Measurements from ENCODE around the gene PROK1. TPM values are rescaled to one million over a fixed set of nuclear protein-coding genes. Genes with fewer than 3 reads are reported as not detected.

Gene PROK1
- total and polyA plus RNA-seq, 2 donors (not counting 1 experiment from before 2014, with no cell fraction given) = not detected

- intact Hi-C loops (cut with micrococcal nuclease) = no loop called here
- Mint-ChIP-seq H3K27me3 (peaks cover 25% of the 10 kb centered on the region), H3K4me3 (no peak overlapping the region), H3K27ac (no peak overlapping the region), H3K4me1 (no peaks in the 10 kb centered on the region), H3K9me3 (ENCODE audit: insufficient read depth) (no peaks in the 10 kb centered on the region)
- Histone ChIP-seq H2AFZ (ENCODE audit: insufficient read depth, low read depth, low read length, poor library complexity, severe bottlenecking) (no peak overlapping the region), H3K9me3 (ENCODE audit: control extremely low read depth in 1 of 3, control insufficient read depth in 2 of 3, insufficient read depth in 1 of 3, low read length in 2 of 3) (no peaks in the 10 kb centered on the region), H3K36me3 (replicated peaks in 1 of 2; ENCODE audit: control extremely low read depth in 1 of 2, control insufficient read depth in 1 of 2, extremely low read depth in 1 of 2, insufficient read depth in 2 of 2, low read length in 1 of 2) (no peaks in the 10 kb centered on the region), H3K4me1 (ENCODE audit: control insufficient read depth in 2 of 2, insufficient read depth in 2 of 2, low read length in 2 of 2) (no peaks in the 10 kb centered on the region), H3K4me2 (replicated peaks; ENCODE audit: low read depth, low read length, poor library complexity, severe bottlenecking) (no peak overlapping the region), H3K27me3 (replicated peaks in 1 of 4; ENCODE audit: control extremely low read depth in 1 of 4, control insufficient read depth in 3 of 4, insufficient read depth in 4 of 4, low read length in 3 of 4) (peaks cover 0 to 7% (median 2%) of the 10 kb centered on the region in 4 experiments), H4K20me1 (ENCODE audit: control insufficient read depth, insufficient read depth, low read length, poor library complexity, severe bottlenecking) (no peaks in the 10 kb centered on the region), H3K4me3 (ENCODE audit: control extremely low read depth in 1 of 5, extremely low read depth in 1 of 5, insufficient read depth in 1 of 5, low read depth in 2 of 5, low read length in 4 of 5) (no peak overlapping the region), H3K79me2 (ENCODE audit: control insufficient read depth, insufficient read depth, low read length) (no peaks in the 10 kb centered on the region), H3K9ac (ENCODE audit: low read length) (no peak overlapping the region), H3K27ac (ENCODE audit: low read length in 2 of 2) (no peak overlapping the region)
- ChIA-PET POLR2A (no interaction called here), CTCF (interaction anchor here (2.1 kb wide), 1 partner anchor 8 kb away, joined by 7 read pairs; no protein-coding TSS in a partner anchor)
- WGBS (ENCODE audit: insufficient coverage) = 88% methylated on average over 6 of the region's 8 CpGs
- ATAC-seq (ENCODE audit: low read depth) (no peak), DNase-seq (no peak)
- TF ChIP-seq CTCF (IDR thresholded peaks at IDR 0.05) = no peak
- no peak for TF ChIP-seq EZH2 (IDR thresholded peaks at IDR 0.05; ENCODE audit: borderline replicate concordance, insufficient read depth, low read depth, low read length, poor library complexity, severe bottlenecking)
Measured at GRCh38 chr1:110487726-110488125, 36.8 kb downstream of the PROK1 start.

GRCh38 chr1:110488161-110488560 is 37.2 kb downstream of the PROK1 start:
- Histone ChIP-seq H3K36me3 (replicated peaks in 1 of 2; ENCODE audit: control extremely low read depth in 1 of 2, control insufficient read depth in 1 of 2, extremely low read depth in 1 of 2, insufficient read depth in 2 of 2, low read length in 1 of 2) (no peaks in the 10 kb centered on the region), H3K79me2 (ENCODE audit: control insufficient read depth, insufficient read depth, low read length) (no peaks in the 10 kb centered on the region), H2AFZ (ENCODE audit: insufficient read depth, low read depth, low read length, poor library complexity, severe bottlenecking) (no peak overlapping the region), H3K27me3 (replicated peaks in 1 of 4; ENCODE audit: control extremely low read depth in 1 of 4, control insufficient read depth in 3 of 4, insufficient read depth in 4 of 4, low read length in 3 of 4) (peaks cover 0 to 6% (median 1%) of the 10 kb centered on the region in 4 experiments), H3K4me2 (replicated peaks; ENCODE audit: low read depth, low read length, poor library complexity, severe bottlenecking) (no peak overlapping the region), H3K4me1 (ENCODE audit: control insufficient read depth in 2 of 2, insufficient read depth in 2 of 2, low read length in 2 of 2) (no peaks in the 10 kb centered on the region), H3K9ac (ENCODE audit: low read length) (no peak overlapping the region), H3K27ac (ENCODE audit: low read length in 2 of 2) (no peak overlapping the region), H4K20me1 (ENCODE audit: control insufficient read depth, insufficient read depth, low read length, poor library complexity, severe bottlenecking) (no peaks in the 10 kb centered on the region), H3K4me3 (ENCODE audit: control extremely low read depth in 1 of 5, extremely low read depth in 1 of 5, insufficient read depth in 1 of 5, low read depth in 2 of 5, low read length in 4 of 5) (no peak overlapping the region), H3K9me3 (ENCODE audit: control extremely low read depth in 1 of 3, control insufficient read depth in 2 of 3, insufficient read depth in 1 of 3, low read length in 2 of 3) (no peaks in the 10 kb centered on the region)
- H3K9me3 Mint-ChIP-seq (ENCODE audit: insufficient read depth) = no peaks in the 10 kb centered on the region
- H3K27ac Mint-ChIP-seq = no peak overlapping the region
- DNase-seq = no peak
- POLR2A ChIA-PET = no interaction called here
- H3K4me3 Mint-ChIP-seq = no peak overlapping the region
- intact Hi-C loops (cut with micrococcal nuclease) = no loop called here
- ATAC-seq (ENCODE audit: low read depth) = no peak
- 90% methylated on average over 11 of the region's 12 CpGs for WGBS (ENCODE audit: insufficient coverage)
- H3K27me3 Mint-ChIP-seq = peaks cover 24% of the 10 kb centered on the region
- no peaks in the 10 kb centered on the region for H3K4me1 Mint-ChIP-seq
- no peak for TF ChIP-seq CTCF (IDR thresholded peaks at IDR 0.05)
- no peak for TF ChIP-seq EZH2 (IDR thresholded peaks at IDR 0.05; ENCODE audit: borderline replicate concordance, insufficient read depth, low read depth, low read length, poor library complexity, severe bottlenecking)
- CTCF ChIA-PET = interaction anchor here (1.1 to 2.1 kb wide), 2 partner anchors 8 to 281 kb away, joined by 3 to 7 read pairs; no protein-coding TSS in a partner anchor

Measured in B cell (primary cell).